Endothelial cell of hepatic sinusoid (primary cell): ENCODE measurements around the gene SSTR3.

Experiments used
- in situ Hi-C: cut with HindIII; loops from 2 replicates; pipeline ENCODE4 v1.10.0; 2017; ENCODE audit warnings: low sequenced_read_pairs

SSTR3 gene

GRCh38 chr22:37198258-37199102, 13.8 kb downstream of the SSTR3 start:
- in situ Hi-C loops, result no loop called here

- in situ Hi-C loops, result no loop called here
These were observed 14.6 kb downstream of the SSTR3 start for GRCh38 chr22:37197451-37198257.

GRCh38 chr22:37196539-37197450, 15.5 kb downstream of the SSTR3 start:
- in situ Hi-C loops, result no loop called here

GRCh38 chr22:37195921-37196320, 16.4 kb downstream of the SSTR3 start:
- in situ Hi-C loops, result no loop called here

GRCh38 chr22:37194750-37195149, 17.5 kb downstream of the SSTR3 start:
- in situ Hi-C loops, result no loop called here

GRCh38 chr22:37193629-37194191, 18.6 kb downstream of the SSTR3 start:
- in situ Hi-C loops, result no loop called here

GRCh38 chr22:37192741-37193140, 19.5 kb downstream of the SSTR3 start:
- in situ Hi-C loops, result no loop called here

GRCh38 chr22:37192204-37192603, 20.1 kb downstream of the SSTR3 start:
- in situ Hi-C loops, result no loop called here

- in situ Hi-C loops, result no loop called here
These were observed 22.0 kb downstream of the SSTR3 start for GRCh38 chr22:37190262-37190780.

GRCh38 chr22:37188901-37189466, 23.3 kb downstream of the SSTR3 start:
- in situ Hi-C loops, result loop anchor here (5.0 to 10.0 kb wide), 3 partner anchors 73 to 316 kb away; partner anchors contain the start of gene KCTD17

- in situ Hi-C loops, result loop anchor here (5.0 to 10.0 kb wide), 3 partner anchors 74 to 317 kb away; partner anchors contain the start of gene KCTD17
These were observed 24.2 kb downstream of the SSTR3 start, which contains the start of gene C1QTNF6 for GRCh38 chr22:37187891-37188761. Gene C1QTNF6, minus strand, starts transcription at chr22:37188247. Its CDS starts 34 bp downstream, at chr22:37188213.

GRCh38 chr22:37187552-37187890, 24.8 kb downstream of the SSTR3 start:
- in situ Hi-C loops, result loop anchor here (5.0 to 10.0 kb wide), 3 partner anchors 75 to 317 kb away; partner anchors contain the start of gene KCTD17

GRCh38 chr22:37186997-37187522, 25.2 kb downstream of the SSTR3 start:
- in situ Hi-C loops, result loop anchor here (5.0 to 10.0 kb wide), 3 partner anchors 75 to 318 kb away; partner anchors contain the start of gene KCTD17

- in situ Hi-C loops, result loop anchor here (5.0 to 10.0 kb wide), 3 partner anchors 76 to 318 kb away; partner anchors contain the start of gene KCTD17
These were observed 25.9 kb downstream of the SSTR3 start for GRCh38 chr22:37186228-37186996.

- in situ Hi-C loops, result loop anchor here (5.0 to 10.0 kb wide), 3 partner anchors 77 to 319 kb away; partner anchors contain the start of gene KCTD17
These were observed 26.5 kb downstream of the SSTR3 start for GRCh38 chr22:37185646-37186227.

- in situ Hi-C loops, result loop anchor here (5.0 to 10.0 kb wide), 3 partner anchors 77 to 320 kb away; partner anchors contain the start of gene KCTD17
These were observed 27.3 kb downstream of the SSTR3 start for GRCh38 chr22:37184816-37185541.
